GM19397 (cell line): ENCODE results near the gene SYNE1.

Experiments
- ATAC-seq: cut with Tn5 transposase; IDR thresholded peaks from one replicate; pipeline ENCODE4 v1.9.1; 2021; ENCODE audit warnings: mild to moderate bottlenecking, moderate library complexity; ENCODE audit not compliant: unreplicated experiment

The SYNE1 gene

GRCh38 chr6:152379423-152379822, 257.7 kb downstream of the SYNE1 start:
- ATAC-seq, result no peak

GRCh38 chr6:152378169-152378568, 259.0 kb downstream of the SYNE1 start:
- ATAC-seq, result no peak

- no peak for ATAC-seq
Observed at GRCh38 chr6:152375197-152375596, 262.0 kb downstream of the SYNE1 start.

GRCh38 chr6:152372945-152373344, 264.2 kb downstream of the SYNE1 start:
- no peak for ATAC-seq

GRCh38 chr6:152371775-152372174, 265.4 kb downstream of the SYNE1 start:
- no peak for ATAC-seq

GRCh38 chr6:152368751-152369624, 268.2 kb downstream of the SYNE1 start:
- no peak for ATAC-seq

- no peak for ATAC-seq
Observed at GRCh38 chr6:152364866-152365265, 272.3 kb downstream of the SYNE1 start.

- ATAC-seq, result no peak
Observed at GRCh38 chr6:152360034-152360433, 277.1 kb downstream of the SYNE1 start.

GRCh38 chr6:152356662-152357061, 280.5 kb downstream of the SYNE1 start:
- peak; percentile 55 for ATAC-seq

- no peak for ATAC-seq
Observed at GRCh38 chr6:152356016-152356415, 281.1 kb downstream of the SYNE1 start.

GRCh38 chr6:152355166-152355565, 282.0 kb downstream of the SYNE1 start:
- ATAC-seq, result no peak

- no peak for ATAC-seq
Observed at GRCh38 chr6:152353440-152353839, 283.7 kb downstream of the SYNE1 start.

- ATAC-seq, result no peak
Observed at GRCh38 chr6:152351742-152352141, 285.4 kb downstream of the SYNE1 start.

GRCh38 chr6:152351110-152351509, 286.1 kb downstream of the SYNE1 start:
- ATAC-seq, result no peak

- no peak for ATAC-seq
Observed at GRCh38 chr6:152348116-152348515, 289.0 kb downstream of the SYNE1 start.

- ATAC-seq, result no peak
Observed at GRCh38 chr6:152343735-152344360, 293.3 kb downstream of the SYNE1 start.

- no peak for ATAC-seq
Observed at GRCh38 chr6:152341596-152341995, 295.6 kb downstream of the SYNE1 start.

- peak; percentile 82 for ATAC-seq
Observed at GRCh38 chr6:152338335-152339125, 298.6 kb downstream of the SYNE1 start.

- no peak for ATAC-seq
Observed at GRCh38 chr6:152334555-152334954, 302.6 kb downstream of the SYNE1 start.

GRCh38 chr6:152330961-152331360, 306.2 kb downstream of the SYNE1 start:
- ATAC-seq, result no peak

- no peak for ATAC-seq
Observed at GRCh38 chr6:152329638-152330448, 307.3 kb downstream of the SYNE1 start.
